G401 (cell line): ENCODE measurements around the gene ACSL3. TPM values are rescaled to one million over a fixed set of nuclear protein-coding genes. Genes with fewer than 3 reads are reported as not detected.
"Not testable (repeated sequence)": the region's sequence is repeated elsewhere in the genome, so short reads cannot be mapped to it uniquely, and the experiment has no call there.

Source experiments
- DNase-seq: peaks from one replicate; pipeline ENCODE4 v3.0.0-alpha.2; 2015; ENCODE audit warnings: low spot score
- in situ Hi-C: cut with HindIII; loops from 2 replicates; pipeline ENCODE4 v1.10.0; 2016; ENCODE audit warnings: low sequenced_read_pairs, mixed read lengths
- total RNA-seq: library from RNA; depleted of rRNA; stranded (reverse); fragments of >200 nt; shearing (Covaris generic); gene quantifications from 2 replicates; pipeline ENCODE4 v1.2.3, GENCODE V29; 2014

Gene ACSL3
- total RNA-seq, 1 experiment from 2014 or later: 124 TPM

DNA sequence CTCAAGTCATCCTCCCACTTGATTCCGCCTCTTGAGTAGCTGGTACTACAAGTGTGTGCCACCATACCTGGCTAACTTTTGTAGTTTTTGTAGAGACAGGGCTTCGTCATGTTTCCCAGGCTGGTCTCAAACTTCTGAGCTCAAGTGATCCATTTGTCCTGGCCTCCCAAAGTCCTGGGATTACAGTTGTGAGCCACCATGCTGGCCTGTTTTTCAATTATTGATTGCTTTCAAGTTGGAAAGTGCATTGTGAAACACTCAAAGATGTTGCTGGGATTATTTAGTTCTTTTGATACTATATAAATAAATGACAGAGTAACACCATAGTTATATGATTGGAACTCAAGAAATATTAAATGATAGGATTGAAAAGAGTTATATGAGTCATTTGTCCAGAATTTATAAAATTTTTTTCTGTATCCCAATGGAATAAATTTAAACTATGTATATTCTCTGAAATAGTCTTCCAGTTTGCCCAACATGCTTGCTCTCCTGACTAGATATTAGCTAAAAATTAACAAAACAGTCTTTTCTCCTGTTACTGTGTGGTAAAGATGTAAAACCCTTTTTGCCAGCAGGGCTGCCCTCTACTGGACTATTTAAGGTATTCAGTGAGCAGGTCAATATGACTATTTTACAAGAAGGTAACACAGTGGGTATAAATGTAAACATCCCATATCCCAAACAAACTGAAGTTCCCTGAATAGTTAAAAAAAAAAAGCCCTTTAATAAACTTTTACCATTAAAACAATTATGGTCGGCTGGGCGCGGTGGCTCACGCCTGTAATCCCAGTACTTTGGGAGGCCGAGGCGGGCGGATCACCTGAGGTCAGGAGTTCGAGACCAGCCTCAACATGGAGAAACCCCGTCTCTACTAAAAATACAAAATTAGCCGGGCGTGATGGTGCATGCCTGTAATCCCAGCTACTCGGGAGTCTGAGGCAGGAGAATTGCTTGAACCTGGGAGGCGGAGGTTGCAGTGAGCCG is 42.7 kb downstream of the ACSL3 start:
- in situ Hi-C loops: no loop called here
- peak; percentile 64 for DNase-seq

DNA sequence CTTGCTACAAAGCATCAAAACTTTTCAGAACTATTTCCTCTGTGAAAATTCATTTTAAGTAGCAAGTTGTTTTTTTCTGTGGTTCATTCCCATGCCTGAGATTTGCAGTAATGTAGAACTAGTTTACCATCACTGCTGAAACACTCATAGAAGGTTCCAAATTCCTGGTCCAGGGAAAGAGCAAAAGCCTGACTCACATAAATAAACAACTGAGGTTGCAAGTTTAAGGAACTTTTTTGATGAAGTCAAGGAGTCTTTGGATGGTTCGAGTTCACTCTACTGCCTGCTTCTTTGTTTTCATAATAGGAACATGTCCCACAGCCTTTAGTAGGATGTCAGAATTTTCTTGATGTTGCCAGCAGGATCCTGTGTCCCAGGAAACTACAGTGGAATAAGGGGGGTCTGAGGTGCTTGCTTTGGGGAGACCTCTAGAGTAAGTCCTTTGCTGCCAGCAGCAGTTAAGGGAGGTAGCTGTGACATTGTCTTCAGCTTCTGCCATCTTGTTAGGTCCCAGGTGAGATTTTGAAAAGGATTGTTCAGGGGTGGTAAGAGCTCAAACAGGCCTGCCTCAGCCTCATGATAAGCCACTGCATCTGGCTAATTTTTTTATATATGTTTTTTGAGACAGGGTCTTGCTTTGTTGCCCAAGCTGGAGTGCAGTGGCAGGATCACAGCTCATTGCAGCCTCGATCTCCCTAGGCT is 43.9 kb downstream of the ACSL3 start:
- in situ Hi-C loops: no loop called here
- DNase-seq: no peak

DNA sequence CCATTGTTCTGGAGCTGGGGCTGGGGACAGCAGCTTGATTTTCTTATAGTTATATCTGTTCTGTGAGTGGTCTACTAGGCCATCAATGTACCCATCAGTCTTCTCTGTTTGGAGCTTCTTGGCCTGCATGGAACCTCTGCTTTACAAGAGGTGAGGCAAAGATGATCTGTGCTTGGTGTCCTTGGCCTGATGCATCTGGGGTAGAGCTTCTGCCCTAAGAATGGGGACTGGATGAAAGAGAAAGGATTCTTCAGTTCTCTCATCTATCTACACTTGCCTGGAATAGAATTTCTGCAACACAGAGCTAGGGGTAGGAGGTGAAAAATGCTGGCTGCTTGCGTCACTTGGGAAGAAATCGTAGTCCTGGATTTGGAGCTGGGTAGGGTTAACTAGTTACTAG is 46.2 kb downstream of the ACSL3 start:
- DNase-seq: no peak
- in situ Hi-C loops: no loop called here

DNA sequence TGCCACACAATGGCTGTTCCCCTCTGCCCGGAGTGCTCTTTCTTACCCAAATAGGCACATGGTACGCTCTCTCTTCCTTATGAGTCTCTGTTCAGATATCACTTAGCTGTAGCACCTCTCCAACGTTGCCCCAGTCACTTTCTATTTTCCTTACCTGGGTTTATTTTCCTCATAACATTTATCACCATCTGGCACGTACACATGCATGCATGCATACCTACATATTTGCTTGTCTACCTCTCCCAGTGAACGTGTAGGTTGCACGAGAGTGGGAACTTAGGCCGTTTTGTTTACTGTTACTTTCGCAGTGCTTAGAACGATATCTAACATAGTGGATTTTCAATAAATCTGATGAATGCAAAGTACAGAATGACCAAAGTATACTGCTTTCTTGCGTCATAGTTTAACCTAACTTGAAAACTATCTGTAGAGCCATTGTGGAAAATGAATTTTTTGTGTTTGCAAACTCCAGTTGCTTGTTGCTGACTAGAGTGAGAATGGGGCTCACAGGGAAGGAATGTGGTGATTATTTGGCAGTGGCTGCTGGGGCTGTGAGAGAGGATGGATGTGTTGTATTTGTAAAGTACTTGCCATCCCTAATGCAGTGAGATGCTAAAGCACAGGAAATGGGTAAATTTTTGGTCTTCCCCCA is 47.1 kb downstream of the ACSL3 start:
- in situ Hi-C loops: no loop called here
- DNase-seq: no peak

DNA sequence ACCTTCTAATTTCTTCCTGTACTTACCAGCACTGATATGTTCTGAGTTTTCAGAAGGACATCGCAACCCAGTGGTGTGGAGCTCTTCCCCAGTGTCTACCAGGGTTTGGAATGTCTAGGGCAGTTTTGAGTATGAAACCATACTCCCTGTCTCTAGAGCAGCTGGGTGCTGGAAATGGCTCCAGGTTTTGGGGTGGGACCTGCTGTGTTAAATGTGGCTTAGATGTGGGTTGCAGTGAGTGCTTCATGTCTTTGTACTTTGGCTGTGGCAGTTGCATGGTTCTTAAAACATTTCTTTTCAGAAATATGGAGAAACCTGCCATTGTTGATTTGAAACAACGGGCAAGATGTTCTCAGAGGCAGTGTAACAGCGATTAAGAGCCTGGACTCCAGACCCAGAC is 48.5 kb downstream of the ACSL3 start:
- no peak for DNase-seq
- in situ Hi-C loops: no loop called here

DNA sequence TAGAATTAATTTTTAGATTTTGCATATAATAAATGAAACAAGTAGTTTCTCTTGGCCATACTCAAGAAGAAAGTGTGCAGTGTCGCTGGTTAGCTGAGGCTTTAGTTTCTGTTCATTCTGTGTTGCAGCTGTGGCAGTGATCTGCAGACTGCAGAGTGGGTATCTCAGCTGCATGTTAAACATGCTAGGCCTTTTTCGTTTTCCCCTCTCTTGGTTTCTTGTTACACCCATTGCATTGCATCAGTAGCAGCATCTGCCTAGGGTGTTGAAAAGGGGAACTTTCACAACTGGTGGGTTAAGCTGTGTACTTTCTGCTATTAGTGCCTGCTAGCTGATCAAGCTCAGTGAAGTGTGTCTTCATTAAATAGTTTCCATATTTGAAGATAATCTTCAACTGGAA is 51.3 kb downstream of the ACSL3 start:
- DNase-seq: peak; percentile 26
- in situ Hi-C loops: no loop called here

DNA sequence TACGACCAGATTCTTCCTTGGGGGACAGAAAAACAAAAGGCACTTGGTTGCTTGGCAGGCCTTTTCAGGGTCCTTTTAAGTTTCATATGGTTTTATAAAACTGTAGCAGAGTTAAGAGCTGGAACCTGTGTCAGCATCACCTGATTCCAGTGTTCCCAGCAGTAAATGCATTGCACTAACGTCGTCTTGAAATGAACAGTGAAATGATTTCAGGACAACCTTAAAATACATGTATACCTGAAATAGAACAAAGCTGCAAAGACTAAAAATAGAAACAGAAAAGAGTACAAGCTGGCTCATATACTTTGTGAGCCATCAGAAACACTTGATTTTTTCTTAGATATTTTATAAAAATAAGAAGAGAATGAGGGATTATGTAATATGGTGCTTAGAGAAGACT is 51.9 kb downstream of the ACSL3 start:
- DNase-seq: peak; percentile 35
- in situ Hi-C loops: no loop called here

DNA sequence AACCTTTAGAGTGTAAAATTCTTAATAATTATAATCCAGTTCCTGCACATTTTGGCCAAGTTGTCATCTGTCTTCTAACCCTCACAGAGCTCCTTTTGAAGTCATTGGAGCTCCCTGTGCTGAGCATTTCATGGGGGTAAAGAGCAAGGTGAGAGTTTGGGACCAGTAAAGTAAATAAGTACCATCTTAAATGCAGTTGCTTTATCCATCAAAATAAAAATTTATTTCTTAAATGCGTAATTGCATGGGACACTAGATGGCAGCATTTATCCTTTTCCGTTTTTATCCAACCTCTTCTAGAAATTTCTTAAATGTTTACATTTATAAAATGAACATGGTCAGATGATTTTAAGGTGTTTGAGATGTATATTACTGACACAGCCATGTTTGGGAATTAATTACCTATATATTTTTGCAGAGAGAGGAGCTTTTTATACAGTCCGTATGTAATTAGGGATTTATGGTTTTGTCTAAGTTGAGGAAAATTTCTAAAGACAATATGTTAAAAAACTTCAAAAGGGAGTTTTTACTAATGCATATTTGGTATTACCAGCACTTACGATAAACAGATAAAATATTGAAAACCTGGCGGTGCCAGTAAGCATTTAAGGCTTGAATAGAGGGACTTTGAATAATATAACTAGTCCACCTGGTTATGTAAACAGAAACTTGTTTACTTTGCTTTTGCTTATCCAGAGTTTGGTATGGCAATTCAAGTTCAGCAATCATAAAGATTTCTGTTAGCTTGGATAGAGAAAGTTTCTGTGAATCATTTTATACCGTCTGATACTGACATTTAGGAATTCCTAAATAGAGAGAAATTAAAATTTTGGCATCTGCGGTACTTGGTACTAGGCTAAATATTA is 54.5 kb downstream of the ACSL3 start:
- no peak for DNase-seq
- in situ Hi-C loops: no loop called here

DNA sequence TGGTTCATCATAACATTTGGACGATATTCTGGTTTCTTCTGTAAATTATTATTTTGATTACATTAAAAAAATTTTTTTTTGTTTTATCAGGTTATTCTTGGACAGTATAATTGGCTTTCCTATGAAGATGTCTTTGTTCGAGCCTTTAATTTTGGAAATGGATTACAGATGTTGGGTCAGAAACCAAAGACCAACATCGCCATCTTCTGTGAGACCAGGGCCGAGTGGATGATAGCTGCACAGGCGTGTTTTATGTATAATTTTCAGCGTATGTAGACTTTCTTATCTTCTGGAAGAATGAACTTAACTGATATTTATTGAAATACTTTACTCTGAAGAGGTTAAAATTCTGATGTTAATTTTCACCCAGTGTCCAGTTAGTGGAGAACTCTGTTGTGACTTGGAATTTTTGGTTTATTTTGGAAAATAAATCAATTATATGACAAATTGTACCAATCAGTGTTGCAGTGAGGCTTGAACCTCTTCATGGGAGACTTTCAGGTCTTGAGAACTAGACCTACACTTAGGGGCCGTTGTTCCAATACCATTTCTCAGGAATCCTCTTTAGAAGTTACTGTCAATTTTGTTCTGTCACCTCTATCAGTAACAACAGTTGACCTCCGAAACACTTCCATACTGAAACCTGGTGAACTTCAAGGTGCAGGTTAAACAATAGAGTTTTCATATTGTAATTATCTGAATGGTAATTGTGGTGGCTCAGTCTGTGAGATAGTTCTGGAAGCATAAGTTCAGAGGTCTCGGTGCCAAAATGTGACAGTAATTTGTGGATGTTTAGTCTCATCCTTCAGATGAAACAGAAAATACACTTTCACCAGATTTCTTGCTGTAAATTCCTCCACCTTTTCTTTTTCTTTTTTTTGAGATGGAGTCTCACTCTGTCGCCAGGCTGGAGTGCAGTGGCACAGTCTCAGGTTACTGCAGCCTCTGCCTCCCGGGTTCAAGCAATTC is 55.7 kb downstream of the ACSL3 start:
- in situ Hi-C loops: no loop called here
- no peak for DNase-seq

DNA sequence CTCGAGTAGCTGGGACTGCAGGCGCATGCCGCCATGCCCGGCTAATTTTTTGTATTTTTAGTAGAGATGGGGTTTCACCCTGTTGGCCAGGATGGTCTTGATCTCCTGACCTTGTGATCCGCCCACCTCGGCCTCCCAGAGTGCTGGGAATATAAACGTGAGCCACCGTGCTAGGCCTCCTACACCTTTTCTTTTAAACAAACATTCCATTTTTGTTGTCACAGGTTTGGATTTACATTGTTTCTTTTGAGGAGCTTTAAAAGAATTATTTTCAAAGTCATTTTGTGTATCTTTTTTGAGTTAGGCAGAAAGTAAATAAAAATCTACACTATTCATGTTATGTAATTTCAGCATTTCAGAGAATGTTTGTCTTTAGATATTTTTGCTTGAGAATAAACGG is 56.4 kb downstream of the ACSL3 start:
- DNase-seq, in situ Hi-C loops: not testable (repeated sequence)

DNA sequence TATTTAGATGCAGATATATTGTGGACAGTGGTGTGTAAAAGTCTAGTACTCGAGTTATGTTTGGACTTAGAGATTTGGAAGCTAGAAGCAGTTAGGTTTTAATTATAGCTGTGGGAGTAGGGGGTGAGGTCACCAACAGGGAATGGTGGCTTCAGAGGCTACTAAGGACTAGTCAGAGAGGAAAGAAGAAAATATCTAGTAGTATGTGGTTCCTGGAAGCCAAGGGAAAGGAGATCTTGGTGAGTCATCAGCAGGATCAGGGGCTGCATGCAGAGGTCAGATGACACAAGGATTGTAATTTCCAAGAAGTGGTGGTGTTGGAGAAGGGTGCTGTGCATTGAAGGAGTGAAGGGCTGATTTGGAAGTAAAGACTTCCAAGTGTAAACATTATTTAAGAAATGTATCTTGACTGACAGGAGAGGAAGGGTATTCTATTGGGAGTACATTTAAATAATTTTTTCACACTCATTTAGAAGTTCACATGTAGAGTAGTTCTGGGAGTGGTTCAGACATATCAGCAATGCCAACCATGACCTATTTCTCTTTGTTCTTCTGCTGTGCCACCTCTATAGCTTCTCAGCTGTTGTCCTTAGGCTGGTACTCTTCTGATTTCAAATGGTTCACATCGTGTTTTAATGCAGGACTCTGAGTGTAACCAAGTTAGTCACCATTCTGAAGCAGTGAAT is 59.1 kb downstream of the ACSL3 start:
- DNase-seq: no peak
- in situ Hi-C loops: no loop called here

DNA sequence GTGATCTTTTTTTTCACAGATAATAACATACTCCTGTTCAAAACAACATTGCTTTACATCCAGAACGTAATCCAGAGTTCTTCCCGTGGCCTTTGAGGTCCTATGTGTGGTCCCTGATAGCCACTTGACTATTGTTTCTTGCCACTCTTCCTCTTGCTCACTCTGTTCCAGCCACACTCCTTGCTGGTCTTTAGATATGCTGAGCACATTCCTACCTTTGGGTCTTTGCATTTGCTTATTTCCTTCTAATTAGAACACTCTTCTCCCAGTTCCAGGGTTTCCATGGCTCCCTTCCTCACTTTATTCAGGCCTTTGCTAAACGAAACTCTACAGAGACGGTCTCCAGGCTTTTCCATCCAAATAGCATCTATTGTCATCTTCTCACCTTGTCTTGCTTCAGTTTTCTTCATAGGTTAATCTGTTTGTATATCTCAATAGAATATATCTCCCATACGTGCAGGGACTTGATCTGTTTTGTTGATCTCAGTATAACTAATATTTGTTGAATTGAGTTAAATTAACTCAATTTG is 59.9 kb downstream of the ACSL3 start:
- no peak for DNase-seq
- in situ Hi-C loops: no loop called here

DNA sequence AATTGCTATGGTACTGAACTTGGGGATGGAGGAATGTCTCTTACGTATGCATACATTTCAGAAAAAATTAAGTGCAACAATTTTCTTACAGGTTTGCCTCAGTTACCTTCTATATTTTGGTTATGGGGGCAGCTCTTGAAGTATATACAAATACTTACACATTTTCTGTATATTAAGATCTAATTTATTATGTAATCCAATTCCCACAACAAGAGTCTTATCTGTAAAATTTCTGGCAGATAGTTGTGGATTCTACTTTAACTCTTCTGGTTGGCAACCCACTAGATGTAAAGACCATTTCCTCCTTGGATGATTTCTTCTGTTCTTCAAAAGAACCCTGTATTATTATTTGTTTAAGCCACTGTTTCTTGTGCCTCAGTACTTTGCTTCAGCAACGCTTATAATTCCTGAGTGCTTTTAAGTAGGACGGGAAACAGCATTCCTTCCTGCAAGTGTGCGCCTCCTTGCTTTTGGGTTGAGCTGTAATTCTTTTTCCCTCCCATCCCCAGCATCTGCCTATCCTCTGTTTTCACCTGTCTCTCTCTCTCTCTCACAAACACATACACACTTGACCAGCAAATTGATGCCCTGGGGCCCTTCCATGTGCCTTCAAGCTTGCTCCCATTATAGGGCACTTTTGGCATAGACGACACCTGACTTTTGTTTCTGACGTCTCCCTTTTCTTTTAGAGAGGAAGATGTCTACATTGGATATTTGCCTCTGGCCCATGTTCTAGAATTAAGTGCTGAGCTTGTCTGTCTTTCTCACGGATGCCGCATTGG is 61.4 kb downstream of the ACSL3 start:
- in situ Hi-C loops: no loop called here
- DNase-seq: no peak

DNA sequence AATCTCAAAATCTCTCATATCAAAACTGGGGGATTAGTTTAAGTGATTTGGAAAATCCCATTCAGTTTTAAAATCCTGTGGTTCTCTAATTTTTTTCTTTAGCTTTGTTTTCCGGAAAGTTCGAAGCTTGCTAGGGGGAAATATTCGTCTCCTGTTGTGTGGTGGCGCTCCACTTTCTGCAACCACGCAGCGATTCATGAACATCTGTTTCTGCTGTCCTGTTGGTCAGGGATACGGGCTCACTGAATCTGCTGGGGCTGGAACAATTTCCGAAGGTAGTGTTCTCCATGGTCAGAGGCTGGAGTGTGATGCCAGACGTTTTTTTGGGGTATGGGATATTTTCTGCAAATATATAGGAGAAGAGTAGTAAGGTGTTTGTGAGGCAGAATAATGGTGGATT is 66.1 kb downstream of the ACSL3 start:
- in situ Hi-C loops: no loop called here
- no peak for DNase-seq

DNA sequence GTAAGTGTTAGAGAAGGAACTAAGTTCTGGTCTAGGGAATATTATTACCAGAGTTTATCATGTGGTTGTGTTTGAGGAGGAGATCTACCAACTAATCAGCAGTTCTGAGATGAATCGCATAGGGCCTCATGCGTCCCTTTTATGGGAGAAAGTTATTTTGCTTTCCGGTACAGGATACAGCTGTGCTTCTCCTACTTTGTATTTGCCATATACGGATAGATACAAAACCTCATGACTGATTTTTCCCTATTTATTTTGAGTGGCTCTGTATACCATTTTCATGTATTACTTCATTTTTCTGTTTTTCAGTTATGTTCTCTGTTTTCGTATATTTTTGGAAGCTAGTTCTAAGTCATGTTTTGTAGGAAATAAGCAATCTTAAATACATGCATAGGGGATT is 66.8 kb downstream of the ACSL3 start:
- in situ Hi-C loops: no loop called here
- no peak for DNase-seq

DNA sequence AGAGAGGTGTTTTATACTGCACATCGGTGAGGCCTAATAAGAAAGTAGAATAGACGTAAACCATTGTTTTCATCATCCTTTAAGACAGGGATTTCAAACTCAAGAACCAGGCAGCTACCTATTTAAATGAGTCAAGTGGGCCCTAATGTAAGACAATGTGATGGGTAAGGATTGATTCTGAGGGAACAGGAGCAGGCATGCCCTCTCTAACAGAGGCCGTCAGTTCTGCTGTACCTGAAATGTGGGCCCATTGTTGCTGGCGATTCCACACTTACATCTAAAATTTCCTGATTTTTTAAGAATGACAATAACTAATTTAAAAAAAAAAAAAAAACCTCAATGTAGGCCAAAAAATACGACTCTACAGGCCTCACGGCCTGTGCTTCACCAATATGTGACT is 67.5 kb downstream of the ACSL3 start:
- in situ Hi-C loops: no loop called here
- DNase-seq: no peak

DNA sequence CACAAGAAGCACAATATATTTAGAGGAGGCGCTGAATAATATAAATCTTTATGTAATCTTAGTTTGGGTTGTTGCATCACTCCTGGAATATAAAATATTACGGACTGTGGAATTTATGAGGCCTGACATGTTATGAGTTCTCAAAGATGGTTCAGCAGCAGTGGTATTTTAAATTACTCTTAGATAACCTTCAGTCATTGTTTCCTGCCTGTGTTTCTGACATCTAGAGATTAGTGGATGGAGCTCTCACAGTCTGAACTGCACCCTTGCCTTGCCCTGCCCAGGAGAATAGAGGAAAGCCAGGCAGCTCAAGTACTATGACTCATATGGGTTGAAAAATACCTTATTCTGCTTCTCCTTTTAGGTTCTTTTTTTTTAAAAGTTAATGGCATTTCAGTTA is 70.0 kb downstream of the ACSL3 start:
- no peak for DNase-seq
- in situ Hi-C loops: no loop called here
